ENCODE results near the gene TRPC4.
"Not testable (repeated sequence)": the region's sequence is repeated elsewhere in the genome, so short reads cannot be mapped to it uniquely, and the experiment has no call there.

TRPC4 gene

DNA sequence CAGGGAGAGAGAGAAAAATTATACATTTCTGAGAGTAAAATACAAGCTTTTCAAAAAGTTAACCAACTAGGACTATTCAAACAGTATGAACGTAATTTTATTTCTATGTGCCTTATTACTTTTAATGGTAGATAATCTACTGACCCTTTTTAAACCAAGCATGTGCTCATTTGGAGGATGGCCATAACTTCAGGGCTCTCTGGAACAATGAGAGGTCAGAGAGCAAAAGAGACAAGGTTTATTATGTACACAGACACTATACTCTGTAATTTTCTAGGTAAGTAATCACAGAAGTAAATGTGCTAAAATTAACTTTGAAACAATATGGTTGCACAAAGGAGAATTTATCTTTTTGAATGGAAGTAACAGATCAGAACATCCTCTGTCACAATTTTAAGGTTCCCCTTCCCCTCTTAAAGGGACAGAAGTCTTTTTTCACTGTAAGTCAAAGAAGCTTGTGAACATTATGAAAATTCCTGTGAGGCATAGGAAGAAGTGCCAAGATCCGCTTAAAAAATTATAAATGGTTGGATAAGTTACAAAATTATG lies 272.0 kb downstream of the TRPC4 start:
- no peak for DNase-seq

DNA sequence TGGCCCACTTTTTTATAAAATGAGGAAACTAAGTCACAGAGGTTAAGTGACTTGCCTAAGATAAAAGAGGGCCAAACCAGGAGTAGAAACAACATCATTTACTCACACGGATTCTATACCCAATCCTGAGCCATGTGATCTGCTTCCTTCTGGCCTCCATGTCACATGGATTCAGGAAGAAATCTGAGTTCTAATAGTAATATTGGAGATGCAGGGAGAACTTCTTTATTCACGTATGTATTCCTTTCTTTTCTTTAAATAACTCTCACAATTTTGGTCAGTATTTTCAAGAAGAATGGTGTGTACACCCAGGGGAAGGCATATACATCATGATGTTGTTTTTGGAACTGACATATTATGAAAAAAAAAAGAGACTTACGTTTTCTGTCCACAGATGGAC lies 272.8 kb downstream of the TRPC4 start:
- DNase-seq: no peak

DNA sequence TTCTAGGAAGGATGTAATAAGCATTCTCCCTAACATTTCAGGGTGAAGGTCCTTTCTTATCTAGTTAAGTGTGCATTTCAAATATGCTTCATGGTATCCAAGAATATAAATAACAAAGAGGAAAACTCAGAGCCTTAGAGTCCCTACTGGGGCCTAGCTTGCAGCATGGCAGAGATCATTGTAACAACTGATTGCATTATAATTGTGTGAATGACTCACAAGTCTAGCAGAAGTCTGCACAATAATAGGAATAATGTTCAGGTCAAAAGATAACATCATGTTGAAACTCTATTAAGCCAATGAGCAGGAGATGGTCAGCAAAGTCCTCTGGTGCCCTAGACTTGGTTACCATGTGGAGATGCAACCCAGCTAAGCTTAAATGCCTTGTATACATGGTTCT lies 274.4 kb downstream of the TRPC4 start:
- no peak for DNase-seq

DNA sequence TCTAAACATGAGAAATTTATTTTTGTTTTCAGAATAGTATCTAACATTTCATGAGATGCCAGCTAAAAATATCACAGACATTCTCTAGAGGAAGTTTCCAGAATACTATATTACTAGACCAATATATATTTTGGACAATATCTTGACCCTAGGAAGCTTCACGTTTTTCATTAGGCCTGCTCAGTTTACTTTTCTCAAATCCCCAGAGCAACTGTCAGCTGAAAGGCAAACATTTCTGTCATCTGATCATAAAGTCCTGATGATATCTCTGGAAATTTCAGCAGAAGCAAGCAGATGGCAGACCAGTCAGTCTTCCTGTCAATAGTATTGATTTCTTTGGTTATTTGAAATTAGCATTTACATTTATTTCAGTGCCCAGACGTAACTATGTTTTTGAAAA lies 275.0 kb downstream of the TRPC4 start:
- DNase-seq: no peak

DNA sequence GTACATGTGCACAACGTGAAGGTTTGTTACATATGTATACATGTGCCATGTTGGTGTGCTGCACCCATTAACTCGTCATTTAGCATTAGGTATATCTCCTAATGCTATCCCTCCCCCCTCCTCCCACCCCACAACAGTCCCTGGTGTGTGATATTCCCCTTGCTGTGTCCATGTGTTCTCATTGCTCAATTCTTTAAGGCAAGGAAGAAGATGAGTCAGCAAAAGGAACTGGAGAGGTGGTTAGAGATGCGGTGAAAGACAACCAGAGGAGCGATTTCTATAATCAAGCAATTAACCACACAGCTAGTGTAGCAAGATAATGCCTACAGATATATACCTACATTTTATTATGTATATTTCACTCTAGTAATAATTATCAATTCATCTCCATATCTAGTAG lies 280.2 kb downstream of the TRPC4 start:
- not testable (repeated sequence) for DNase-seq

DNA sequence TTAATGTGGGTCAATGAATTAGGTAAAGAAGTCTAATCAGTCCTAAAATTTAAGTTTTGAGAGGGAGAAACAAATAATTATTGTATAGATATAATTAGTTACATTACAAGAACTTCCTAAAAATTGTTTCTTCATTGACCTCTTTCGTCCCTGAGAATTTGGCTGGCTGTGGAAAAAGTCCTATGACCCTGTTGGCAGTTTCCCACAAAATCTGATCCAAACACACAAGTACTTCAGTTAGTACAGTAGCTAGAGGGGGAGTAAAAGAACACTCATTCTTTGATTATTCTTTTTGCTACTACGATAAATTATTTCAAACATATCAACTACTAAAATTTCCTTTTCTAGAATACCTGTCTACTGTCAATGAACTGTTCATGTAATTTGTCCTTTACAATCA lies 282.3 kb downstream of the TRPC4 start:
- DNase-seq: no peak
